GM12875 (cell line): ENCODE data around the gene FCHO1.

Source experiments
- H3K4me3 ChIP-seq: one replicate; pipeline ENCODE4 v1.5.1; 2011; ENCODE audit warnings: low read depth, low read length, control low read depth
- TF ChIP-seq, protein P1 (sequence below): IDR thresholded peaks from 2 replicates; pipeline ENCODE4 v1.5.1; 2011; ENCODE audit warnings: low read depth, mild to moderate bottlenecking, control low read depth, inconsistent platforms, low read length, moderate library complexity, borderline replicate concordance; ENCODE audit not compliant: insufficient read depth

Gene FCHO1

DNA sequence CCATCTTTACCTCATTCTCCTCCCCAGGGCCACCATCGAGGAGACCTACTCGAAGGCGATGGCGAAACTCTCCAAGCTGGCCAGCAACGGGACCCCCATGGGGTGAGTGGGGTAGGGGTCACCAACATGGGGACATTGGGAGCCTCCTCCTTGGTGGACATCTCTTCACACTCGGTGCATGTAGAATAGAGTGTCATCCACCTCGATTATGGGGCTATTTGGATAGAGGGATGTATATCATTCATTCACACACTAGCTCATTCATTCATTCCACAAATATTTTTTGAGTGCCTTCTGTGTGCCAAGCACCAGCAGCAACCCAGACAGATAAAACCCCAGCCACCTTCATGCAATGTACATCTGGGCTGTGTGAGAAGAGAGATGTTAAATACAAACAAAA, 13.1 kb downstream of the FCHO1 start:
- TF ChIP-seq, protein P1, sequence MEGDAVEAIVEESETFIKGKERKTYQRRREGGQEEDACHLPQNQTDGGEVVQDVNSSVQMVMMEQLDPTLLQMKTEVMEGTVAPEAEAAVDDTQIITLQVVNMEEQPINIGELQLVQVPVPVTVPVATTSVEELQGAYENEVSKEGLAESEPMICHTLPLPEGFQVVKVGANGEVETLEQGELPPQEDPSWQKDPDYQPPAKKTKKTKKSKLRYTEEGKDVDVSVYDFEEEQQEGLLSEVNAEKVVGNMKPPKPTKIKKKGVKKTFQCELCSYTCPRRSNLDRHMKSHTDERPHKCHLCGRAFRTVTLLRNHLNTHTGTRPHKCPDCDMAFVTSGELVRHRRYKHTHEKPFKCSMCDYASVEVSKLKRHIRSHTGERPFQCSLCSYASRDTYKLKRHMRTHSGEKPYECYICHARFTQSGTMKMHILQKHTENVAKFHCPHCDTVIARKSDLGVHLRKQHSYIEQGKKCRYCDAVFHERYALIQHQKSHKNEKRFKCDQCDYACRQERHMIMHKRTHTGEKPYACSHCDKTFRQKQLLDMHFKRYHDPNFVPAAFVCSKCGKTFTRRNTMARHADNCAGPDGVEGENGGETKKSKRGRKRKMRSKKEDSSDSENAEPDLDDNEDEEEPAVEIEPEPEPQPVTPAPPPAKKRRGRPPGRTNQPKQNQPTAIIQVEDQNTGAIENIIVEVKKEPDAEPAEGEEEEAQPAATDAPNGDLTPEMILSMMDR = no peak
- H3K4me3 ChIP-seq = no peak overlapping the region

DNA sequence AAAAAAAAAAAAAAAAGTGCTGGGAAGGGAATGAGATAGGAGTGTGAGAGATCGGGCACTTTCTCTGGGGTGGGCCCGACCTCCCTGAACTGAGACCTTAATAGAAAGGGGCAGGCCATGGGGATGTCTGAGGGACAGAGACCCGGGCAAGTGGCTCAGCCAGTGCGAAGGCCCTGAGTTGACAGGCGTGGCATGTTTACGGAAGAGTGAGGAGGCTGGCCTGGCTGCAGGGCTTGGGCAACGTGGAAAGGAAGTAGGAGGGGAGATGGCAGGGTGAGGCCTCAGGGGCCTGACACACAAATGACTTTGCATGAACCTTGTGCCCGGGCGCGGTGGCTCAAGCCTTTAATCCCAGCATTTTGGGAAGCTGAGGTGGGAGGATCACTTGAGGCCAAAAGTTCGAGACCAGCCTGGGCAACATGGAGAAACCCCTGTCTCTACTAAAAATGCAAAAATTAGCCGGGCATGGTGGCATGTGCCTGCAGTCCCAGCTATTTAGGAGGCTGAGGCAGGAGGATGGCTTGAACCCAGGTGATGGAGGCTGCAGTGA, 13.9 kb downstream of the FCHO1 start:
- TF ChIP-seq, protein P1 = no peak
- no peak overlapping the region for H3K4me3 ChIP-seq

DNA sequence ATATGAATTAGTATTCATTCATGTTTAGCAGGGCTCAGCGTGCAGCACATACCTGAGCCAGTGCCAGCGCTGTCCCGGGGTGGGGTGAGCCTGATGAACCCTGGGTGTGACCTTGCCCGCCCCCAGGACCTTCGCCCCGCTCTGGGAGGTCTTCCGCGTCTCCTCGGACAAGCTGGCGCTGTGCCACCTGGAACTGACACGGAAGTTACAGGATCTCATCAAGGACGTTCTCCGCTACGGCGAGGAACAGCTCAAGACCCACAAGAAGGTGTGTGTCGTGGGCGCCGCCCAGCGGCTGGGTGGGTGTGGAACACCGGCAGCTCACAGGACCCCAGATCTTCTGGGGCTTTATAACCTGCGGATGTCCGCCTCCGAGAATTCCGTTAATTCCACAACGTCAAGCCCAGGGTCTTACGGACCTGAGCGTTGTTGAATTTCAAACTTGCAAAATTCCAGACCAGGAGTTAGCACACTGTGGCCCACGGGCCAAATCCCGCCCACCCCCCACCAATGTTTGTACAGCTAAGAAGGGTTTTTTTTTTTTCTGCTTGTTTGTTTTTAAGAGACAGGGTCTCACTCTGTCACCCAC, 15.4 kb downstream of the FCHO1 start:
- H3K4me3 ChIP-seq = no peak overlapping the region
- TF ChIP-seq, protein P1 = peak; percentile 95

DNA sequence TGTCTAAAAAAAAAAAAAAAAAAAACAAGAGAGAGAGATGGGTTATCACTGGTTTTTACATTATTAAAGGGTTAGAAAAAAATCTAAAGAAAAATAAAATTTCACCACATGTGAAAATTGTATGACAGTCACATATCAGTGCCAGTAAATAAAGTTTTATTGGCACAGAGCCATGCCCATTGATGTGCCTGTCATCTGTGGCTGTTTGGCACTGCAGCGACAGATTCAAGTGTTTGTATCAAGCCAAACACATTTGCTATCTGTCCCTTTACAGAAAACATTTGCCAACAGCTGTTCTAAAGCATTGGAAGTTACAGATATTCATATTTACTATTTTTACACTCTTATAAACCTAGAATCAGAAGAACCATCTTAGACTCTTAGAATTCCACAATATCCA, 16.3 kb downstream of the FCHO1 start:
- H3K4me3 ChIP-seq = no peak overlapping the region
- TF ChIP-seq, protein P1 = no peak

DNA sequence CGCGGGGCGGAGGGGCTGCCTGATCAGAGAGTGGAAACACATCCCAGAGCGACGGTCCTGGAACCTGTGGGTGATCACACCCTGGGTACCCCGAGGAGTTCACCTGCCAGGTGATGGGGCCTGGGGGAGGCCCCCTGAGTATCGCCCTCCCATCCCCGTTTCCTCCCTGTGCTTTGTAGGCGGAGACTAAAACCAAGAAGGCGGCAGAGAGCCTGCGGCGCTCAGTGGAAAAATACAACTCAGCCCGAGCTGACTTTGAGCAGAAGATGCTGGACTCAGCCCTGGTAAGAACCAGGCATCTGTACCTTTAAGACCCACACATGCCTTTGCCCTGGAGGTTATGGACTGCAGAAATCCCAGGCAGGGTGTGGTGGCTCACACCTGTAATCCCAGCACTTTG, 19.3 kb downstream of the FCHO1 start:
- H3K4me3 ChIP-seq = no peak overlapping the region
- TF ChIP-seq, protein P1 = no peak

DNA sequence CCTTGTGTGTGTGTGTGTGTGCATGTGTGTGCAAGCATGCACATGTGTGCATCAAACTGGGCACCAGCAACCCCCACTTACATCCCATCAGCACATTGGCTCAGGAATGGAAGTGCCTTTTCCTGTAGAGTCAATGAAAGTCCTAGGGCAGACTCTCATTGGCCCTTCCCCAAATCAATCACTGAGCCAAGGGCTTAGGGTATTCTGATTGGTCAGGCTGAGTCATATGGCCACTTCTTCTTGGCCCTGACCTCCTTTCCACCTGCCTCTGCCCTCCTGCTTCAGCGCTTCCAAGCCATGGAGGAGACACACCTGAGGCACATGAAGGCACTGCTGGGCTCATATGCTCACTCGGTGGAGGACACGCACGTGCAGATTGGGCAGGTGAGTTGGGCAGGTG, 20.9 kb downstream of the FCHO1 start:
- TF ChIP-seq, protein P1 = no peak
- H3K4me3 ChIP-seq = no peak overlapping the region

DNA sequence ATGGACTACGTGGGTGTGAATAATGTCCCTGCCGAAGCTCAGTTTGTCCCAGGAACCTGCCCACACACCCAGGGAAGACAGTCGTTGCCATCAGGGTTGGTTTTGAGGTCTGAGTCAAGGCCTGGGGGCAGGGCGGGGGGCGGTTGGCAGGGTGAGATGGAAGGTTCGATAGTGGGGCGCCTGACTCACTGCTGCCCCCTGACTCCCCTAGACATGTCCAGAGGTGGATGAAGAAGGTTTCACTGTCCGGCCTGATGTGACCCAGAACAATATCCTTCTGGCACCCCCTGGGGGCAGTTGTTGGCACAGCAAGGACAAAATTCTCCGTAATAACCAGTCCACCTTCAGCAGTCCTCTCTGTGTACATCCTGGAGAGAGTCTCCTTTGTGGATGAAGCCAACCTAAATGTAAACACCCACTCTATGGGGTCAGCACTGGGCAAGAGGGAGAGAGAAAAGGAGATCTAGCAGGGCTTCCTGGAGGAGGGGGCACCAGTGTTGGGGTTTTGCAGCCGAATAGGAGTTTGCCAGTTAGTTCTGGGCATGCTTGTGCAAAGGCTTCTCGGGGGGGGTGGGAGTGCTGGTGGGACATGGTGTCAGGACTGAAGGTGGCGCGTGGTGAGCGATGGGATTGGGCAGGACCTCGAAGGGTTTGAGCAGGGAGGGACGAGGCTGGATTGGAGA, 24.1 kb downstream of the FCHO1 start:
- H3K4me3 ChIP-seq = no peak overlapping the region
- TF ChIP-seq, protein P1 = peak; percentile 60
